GM23338 (cell line): ENCODE results near the gene NUCB2. TPM values are rescaled to one million over a fixed set of nuclear protein-coding genes. Genes with fewer than 3 reads are reported as not detected.

Experiments used
- ATAC-seq: fragments of 200-7000 bp; cut with Tn5 transposase; 3 replicates; pipeline ENCODE4 v1.9.1; 2020
- DNase-seq: peaks from one replicate; pipeline ENCODE4 v3.0.0-alpha.2; 2015; ENCODE audit warnings: low spot score
- H2AFZ ChIP-seq: fragments of 200-600 bp; sonication (generic); 2 replicates; pipeline ENCODE4 v1.8.0; 2016; ENCODE audit warnings: antibody characterized with exemption, mild to moderate bottlenecking, moderate library complexity
- H3F3A ChIP-seq: fragments of 200-600 bp; sonication (generic); replicated peaks from 2 replicates; pipeline ENCODE4 v1.8.0; 2017; ENCODE audit warnings: antibody characterized with exemption, mixed run types, low read depth
- H3K27ac ChIP-seq: fragments of 200-600 bp; sonication (generic); 2 replicates; pipeline ENCODE4 v1.6.1; 2016; ENCODE audit warnings: low read depth
- H3K27me3 ChIP-seq: fragments of 200-600 bp; sonication (generic); 2 replicates; pipeline ENCODE4 v1.8.0; 2016; ENCODE audit warnings: mild to moderate bottlenecking, mixed run types, moderate library complexity; ENCODE audit not compliant: insufficient read depth
- H3K36me3 ChIP-seq: fragments of 200-600 bp; sonication (generic); 2 replicates; pipeline ENCODE4 v1.8.0; 2016; ENCODE audit warnings: mild to moderate bottlenecking; ENCODE audit not compliant: insufficient read depth
- H3K4me1 ChIP-seq: fragments of 200-600 bp; sonication (generic); 2 replicates; pipeline ENCODE4 v1.8.0; 2016; ENCODE audit warnings: mild to moderate bottlenecking, moderate library complexity; ENCODE audit not compliant: insufficient read depth
- H3K4me2 ChIP-seq: fragments of 200-600 bp; sonication (generic); 2 replicates; pipeline ENCODE4 v1.7.1; 2017; ENCODE audit warnings: mixed run types
- H3K4me3 ChIP-seq: fragments of 200-600 bp; sonication (generic); 2 replicates; pipeline ENCODE4 v1.6.1; 2016; ENCODE audit warnings: mixed run types
- H3K79me2 ChIP-seq: fragments of 200-600 bp; sonication (generic); replicated peaks from 2 replicates; pipeline ENCODE4 v1.8.0; 2017; ENCODE audit warnings: mild to moderate bottlenecking; ENCODE audit not compliant: insufficient read depth
- H3K9me2 ChIP-seq: fragments of 200-600 bp; sonication (generic); 2 replicates; pipeline ENCODE4 v1.8.0; 2017; ENCODE audit not compliant: insufficient read depth
- H4K20me1 ChIP-seq: fragments of 200-600 bp; sonication (generic); replicated peaks from 2 replicates; pipeline ENCODE4 v1.8.0; 2017; ENCODE audit warnings: mild to moderate bottlenecking; ENCODE audit not compliant: insufficient read depth
- H3K27ac Mint-ChIP-seq: 2 replicates; pipeline ENCODE4 v1.8.0; 2020; ENCODE audit warnings: inconsistent platforms, mild to moderate bottlenecking, moderate library complexity, mixed read lengths
- H3K27me3 Mint-ChIP-seq: 3 replicates; pipeline ENCODE4 v1.8.0; 2022; ENCODE audit warnings: low read depth, mild to moderate bottlenecking, moderate library complexity, mixed read lengths, inconsistent platforms; ENCODE audit not compliant: insufficient read depth, poor library complexity
- H3K36me3 Mint-ChIP-seq: 3 replicates; pipeline ENCODE4 v1.8.0; 2021; ENCODE audit warnings: low read depth, mild to moderate bottlenecking, inconsistent platforms, moderate library complexity, mixed read lengths
- H3K4me1 Mint-ChIP-seq: 3 replicates; pipeline ENCODE4 v1.8.0; 2020; ENCODE audit warnings: mild to moderate bottlenecking, inconsistent platforms, mixed read lengths
- H3K4me3 Mint-ChIP-seq: 3 replicates; pipeline ENCODE4 v1.8.0; 2021; ENCODE audit warnings: moderate library complexity, mild to moderate bottlenecking, inconsistent platforms, mixed read lengths
- H3K9me3 Mint-ChIP-seq: 3 replicates; pipeline ENCODE4 v1.8.0; 2020; ENCODE audit warnings: moderate library complexity, mild to moderate bottlenecking, inconsistent platforms, mixed read lengths
- CREB1 ChIP-seq: fragments of 250-450 bp; sonication (Bioruptor Pico); IDR thresholded peaks from 2 replicates; pipeline ENCODE4 v1.5.0; 2020; ENCODE audit warnings: low read depth, mild to moderate bottlenecking, moderate library complexity
- EZH2 ChIP-seq: fragments of 200-600 bp; sonication (generic); IDR thresholded peaks from one replicate; pipeline ENCODE4 v1.8.0; 2017; ENCODE audit warnings: antibody characterized with exemption, mild to moderate bottlenecking, low read depth; ENCODE audit not compliant: unreplicated experiment
- EZH2phosphoT487 ChIP-seq: fragments of 200-600 bp; sonication (generic); IDR thresholded peaks from one replicate; pipeline ENCODE4 v1.8.1; 2018; ENCODE audit warnings: antibody characterized with exemption; ENCODE audit not compliant: unreplicated experiment
- JUNB ChIP-seq: IDR thresholded peaks from one replicate; pipeline ENCODE4 v1.6.1; 2016; ENCODE audit warnings: antibody characterized with exemption; ENCODE audit not compliant: unreplicated experiment
- NANOG ChIP-seq: IDR thresholded peaks from 2 replicates; pipeline ENCODE4 v1.6.1; 2016; ENCODE audit warnings: antibody characterized with exemption, borderline replicate concordance
- POLR2AphosphoS5 ChIP-seq: IDR thresholded peaks from 2 replicates; pipeline ENCODE4 v1.6.1; 2016; ENCODE audit warnings: antibody characterized with exemption, low read depth
- STAT1 ChIP-seq: IDR thresholded peaks from one replicate; pipeline ENCODE4 v1.6.1; 2016; ENCODE audit warnings: antibody characterized with exemption; ENCODE audit not compliant: unreplicated experiment
- ZNF114 ChIP-seq: fragments of 250-450 bp; sonication (Bioruptor Pico); IDR thresholded peaks from 2 replicates; pipeline ENCODE4 v1.5.0; 2020; ENCODE audit warnings: mild to moderate bottlenecking, moderate library complexity
- ZNF331 ChIP-seq: fragments of 250-450 bp; sonication (Bioruptor Pico); IDR thresholded peaks from 2 replicates; pipeline ENCODE4 v1.5.0; 2020; ENCODE audit warnings: low read depth, mild to moderate bottlenecking, moderate library complexity
- polyA plus RNA-seq: library from polyadenylated mRNA; unstranded; fragments of >200 nt; fragmentation: Nextera tagmentation; extraction: Ambion mirVana; gene quantifications from 2 replicates; pipeline ENCODE4 v1.2.1, GENCODE V29; 2016
- total RNA-seq: library from RNA; depleted of rRNA; stranded (reverse); fragments of >200 nt; shearing (Covaris generic); gene quantifications from 2 replicates; pipeline ENCODE4 v1.2.3, GENCODE V29; 2014
- TF ChIP-seq, protein P1 (sequence below): IDR thresholded peaks from one replicate; pipeline ENCODE4 v1.6.1; 2018; ENCODE audit warnings: antibody characterized with exemption; ENCODE audit not compliant: unreplicated experiment
- TF ChIP-seq, protein P2 (sequence below), 2 experiments: fragments of 200-600 bp in 1 of 2; sonication (generic) in 1 of 2; conservative IDR thresholded peaks; 2 replicates each; pipeline versions ENCODE4 v1.5.1 to v1.6.1; 2016 to 2017; ENCODE audit warnings: antibody characterized with exemption in 2 of 2, low read depth in 2 of 2, mild to moderate bottlenecking in 2 of 2, moderate library complexity in 1 of 2
- TF ChIP-seq, protein P3 (sequence below): IDR thresholded peaks from 2 replicates; pipeline ENCODE4 v1.6.1; 2016; ENCODE audit warnings: antibody characterized with exemption
- TF ChIP-seq, protein P4 (sequence below): fragments of 250-450 bp; sonication (Bioruptor Pico); IDR thresholded peaks from 2 replicates; pipeline ENCODE4 v1.5.0; 2020; ENCODE audit warnings: mild to moderate bottlenecking, moderate library complexity

NUCB2 gene
- total and polyA plus RNA-seq, 2 experiments from 2014 or later = 16.6 to 86.9 TPM

DNA sequence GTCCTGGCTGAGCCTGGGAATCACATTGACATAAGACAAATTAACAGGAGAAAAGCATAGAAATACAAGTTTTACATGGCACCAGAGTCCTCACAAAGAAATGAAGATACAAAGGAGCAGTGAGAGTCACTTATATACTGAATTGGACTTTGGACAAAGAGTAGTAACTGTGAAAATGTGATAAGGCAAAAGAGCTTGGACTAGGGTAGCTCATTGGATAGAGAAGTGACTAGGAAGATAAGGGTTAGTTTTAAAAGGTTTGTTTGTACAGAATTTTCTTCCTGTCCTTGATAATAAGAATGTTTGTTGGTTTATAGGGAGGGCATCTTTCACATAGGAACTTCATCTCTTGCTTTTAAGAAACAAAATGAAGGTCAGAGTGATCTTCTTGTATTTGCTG, 17.9 kb upstream of the NUCB2 start:
- H3K4me1 Mint-ChIP-seq = no peaks in the 10 kb centered on the region
- no peak for ATAC-seq
- no peaks in the 10 kb centered on the region for H3F3A ChIP-seq

More for the DNA sequence above, 17.9 kb upstream of the NUCB2 start:
- Histone ChIP-seq H2AFZ (no peak overlapping the region), H3K4me1 (no peaks in the 10 kb centered on the region), H3K79me2 (no peaks in the 10 kb centered on the region), H4K20me1 (no peaks in the 10 kb centered on the region), H3K27me3 (no peaks in the 10 kb centered on the region), H3K36me3 (no peaks in the 10 kb centered on the region), H3K4me2 (no peak overlapping the region), H3K27ac (no peak overlapping the region), H3K9me2 (no peaks in the 10 kb centered on the region), H3K4me3 (no peak overlapping the region)
- DNase-seq = no peak
- Mint-ChIP-seq H3K9me3 (no peaks in the 10 kb centered on the region), H3K27me3 (no peaks in the 10 kb centered on the region), H3K36me3 (no peaks in the 10 kb centered on the region), H3K4me3 (no peak overlapping the region), H3K27ac (no peak overlapping the region)
- TF ChIP-seq STAT1 = no peak
- no peak for TF ChIP-seq EZH2phosphoT487
- TF ChIP-seq POLR2AphosphoS5 = no peak
- no peak for TF ChIP-seq NANOG
- TF ChIP-seq CREB1 (CRISPR knock-in tag) = no peak
- TF ChIP-seq, protein P1, sequence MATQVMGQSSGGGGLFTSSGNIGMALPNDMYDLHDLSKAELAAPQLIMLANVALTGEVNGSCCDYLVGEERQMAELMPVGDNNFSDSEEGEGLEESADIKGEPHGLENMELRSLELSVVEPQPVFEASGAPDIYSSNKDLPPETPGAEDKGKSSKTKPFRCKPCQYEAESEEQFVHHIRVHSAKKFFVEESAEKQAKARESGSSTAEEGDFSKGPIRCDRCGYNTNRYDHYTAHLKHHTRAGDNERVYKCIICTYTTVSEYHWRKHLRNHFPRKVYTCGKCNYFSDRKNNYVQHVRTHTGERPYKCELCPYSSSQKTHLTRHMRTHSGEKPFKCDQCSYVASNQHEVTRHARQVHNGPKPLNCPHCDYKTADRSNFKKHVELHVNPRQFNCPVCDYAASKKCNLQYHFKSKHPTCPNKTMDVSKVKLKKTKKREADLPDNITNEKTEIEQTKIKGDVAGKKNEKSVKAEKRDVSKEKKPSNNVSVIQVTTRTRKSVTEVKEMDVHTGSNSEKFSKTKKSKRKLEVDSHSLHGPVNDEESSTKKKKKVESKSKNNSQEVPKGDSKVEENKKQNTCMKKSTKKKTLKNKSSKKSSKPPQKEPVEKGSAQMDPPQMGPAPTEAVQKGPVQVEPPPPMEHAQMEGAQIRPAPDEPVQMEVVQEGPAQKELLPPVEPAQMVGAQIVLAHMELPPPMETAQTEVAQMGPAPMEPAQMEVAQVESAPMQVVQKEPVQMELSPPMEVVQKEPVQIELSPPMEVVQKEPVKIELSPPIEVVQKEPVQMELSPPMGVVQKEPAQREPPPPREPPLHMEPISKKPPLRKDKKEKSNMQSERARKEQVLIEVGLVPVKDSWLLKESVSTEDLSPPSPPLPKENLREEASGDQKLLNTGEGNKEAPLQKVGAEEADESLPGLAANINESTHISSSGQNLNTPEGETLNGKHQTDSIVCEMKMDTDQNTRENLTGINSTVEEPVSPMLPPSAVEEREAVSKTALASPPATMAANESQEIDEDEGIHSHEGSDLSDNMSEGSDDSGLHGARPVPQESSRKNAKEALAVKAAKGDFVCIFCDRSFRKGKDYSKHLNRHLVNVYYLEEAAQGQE = no peak
- TF ChIP-seq, protein P2, sequence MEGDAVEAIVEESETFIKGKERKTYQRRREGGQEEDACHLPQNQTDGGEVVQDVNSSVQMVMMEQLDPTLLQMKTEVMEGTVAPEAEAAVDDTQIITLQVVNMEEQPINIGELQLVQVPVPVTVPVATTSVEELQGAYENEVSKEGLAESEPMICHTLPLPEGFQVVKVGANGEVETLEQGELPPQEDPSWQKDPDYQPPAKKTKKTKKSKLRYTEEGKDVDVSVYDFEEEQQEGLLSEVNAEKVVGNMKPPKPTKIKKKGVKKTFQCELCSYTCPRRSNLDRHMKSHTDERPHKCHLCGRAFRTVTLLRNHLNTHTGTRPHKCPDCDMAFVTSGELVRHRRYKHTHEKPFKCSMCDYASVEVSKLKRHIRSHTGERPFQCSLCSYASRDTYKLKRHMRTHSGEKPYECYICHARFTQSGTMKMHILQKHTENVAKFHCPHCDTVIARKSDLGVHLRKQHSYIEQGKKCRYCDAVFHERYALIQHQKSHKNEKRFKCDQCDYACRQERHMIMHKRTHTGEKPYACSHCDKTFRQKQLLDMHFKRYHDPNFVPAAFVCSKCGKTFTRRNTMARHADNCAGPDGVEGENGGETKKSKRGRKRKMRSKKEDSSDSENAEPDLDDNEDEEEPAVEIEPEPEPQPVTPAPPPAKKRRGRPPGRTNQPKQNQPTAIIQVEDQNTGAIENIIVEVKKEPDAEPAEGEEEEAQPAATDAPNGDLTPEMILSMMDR (conservative IDR thresholded peaks at IDR 0.05; ENCODE audit: low read depth in 2 of 2) = no peak
- TF ChIP-seq EZH2 = no peak
- TF ChIP-seq, protein P3, sequence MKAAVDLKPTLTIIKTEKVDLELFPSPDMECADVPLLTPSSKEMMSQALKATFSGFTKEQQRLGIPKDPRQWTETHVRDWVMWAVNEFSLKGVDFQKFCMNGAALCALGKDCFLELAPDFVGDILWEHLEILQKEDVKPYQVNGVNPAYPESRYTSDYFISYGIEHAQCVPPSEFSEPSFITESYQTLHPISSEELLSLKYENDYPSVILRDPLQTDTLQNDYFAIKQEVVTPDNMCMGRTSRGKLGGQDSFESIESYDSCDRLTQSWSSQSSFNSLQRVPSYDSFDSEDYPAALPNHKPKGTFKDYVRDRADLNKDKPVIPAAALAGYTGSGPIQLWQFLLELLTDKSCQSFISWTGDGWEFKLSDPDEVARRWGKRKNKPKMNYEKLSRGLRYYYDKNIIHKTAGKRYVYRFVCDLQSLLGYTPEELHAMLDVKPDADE = no peak
- TF ChIP-seq ZNF331 = no peak
- TF ChIP-seq ZNF114 (CRISPR knock-in tag) = no peak
- no peak for TF ChIP-seq JUNB
- TF ChIP-seq, protein P4, sequence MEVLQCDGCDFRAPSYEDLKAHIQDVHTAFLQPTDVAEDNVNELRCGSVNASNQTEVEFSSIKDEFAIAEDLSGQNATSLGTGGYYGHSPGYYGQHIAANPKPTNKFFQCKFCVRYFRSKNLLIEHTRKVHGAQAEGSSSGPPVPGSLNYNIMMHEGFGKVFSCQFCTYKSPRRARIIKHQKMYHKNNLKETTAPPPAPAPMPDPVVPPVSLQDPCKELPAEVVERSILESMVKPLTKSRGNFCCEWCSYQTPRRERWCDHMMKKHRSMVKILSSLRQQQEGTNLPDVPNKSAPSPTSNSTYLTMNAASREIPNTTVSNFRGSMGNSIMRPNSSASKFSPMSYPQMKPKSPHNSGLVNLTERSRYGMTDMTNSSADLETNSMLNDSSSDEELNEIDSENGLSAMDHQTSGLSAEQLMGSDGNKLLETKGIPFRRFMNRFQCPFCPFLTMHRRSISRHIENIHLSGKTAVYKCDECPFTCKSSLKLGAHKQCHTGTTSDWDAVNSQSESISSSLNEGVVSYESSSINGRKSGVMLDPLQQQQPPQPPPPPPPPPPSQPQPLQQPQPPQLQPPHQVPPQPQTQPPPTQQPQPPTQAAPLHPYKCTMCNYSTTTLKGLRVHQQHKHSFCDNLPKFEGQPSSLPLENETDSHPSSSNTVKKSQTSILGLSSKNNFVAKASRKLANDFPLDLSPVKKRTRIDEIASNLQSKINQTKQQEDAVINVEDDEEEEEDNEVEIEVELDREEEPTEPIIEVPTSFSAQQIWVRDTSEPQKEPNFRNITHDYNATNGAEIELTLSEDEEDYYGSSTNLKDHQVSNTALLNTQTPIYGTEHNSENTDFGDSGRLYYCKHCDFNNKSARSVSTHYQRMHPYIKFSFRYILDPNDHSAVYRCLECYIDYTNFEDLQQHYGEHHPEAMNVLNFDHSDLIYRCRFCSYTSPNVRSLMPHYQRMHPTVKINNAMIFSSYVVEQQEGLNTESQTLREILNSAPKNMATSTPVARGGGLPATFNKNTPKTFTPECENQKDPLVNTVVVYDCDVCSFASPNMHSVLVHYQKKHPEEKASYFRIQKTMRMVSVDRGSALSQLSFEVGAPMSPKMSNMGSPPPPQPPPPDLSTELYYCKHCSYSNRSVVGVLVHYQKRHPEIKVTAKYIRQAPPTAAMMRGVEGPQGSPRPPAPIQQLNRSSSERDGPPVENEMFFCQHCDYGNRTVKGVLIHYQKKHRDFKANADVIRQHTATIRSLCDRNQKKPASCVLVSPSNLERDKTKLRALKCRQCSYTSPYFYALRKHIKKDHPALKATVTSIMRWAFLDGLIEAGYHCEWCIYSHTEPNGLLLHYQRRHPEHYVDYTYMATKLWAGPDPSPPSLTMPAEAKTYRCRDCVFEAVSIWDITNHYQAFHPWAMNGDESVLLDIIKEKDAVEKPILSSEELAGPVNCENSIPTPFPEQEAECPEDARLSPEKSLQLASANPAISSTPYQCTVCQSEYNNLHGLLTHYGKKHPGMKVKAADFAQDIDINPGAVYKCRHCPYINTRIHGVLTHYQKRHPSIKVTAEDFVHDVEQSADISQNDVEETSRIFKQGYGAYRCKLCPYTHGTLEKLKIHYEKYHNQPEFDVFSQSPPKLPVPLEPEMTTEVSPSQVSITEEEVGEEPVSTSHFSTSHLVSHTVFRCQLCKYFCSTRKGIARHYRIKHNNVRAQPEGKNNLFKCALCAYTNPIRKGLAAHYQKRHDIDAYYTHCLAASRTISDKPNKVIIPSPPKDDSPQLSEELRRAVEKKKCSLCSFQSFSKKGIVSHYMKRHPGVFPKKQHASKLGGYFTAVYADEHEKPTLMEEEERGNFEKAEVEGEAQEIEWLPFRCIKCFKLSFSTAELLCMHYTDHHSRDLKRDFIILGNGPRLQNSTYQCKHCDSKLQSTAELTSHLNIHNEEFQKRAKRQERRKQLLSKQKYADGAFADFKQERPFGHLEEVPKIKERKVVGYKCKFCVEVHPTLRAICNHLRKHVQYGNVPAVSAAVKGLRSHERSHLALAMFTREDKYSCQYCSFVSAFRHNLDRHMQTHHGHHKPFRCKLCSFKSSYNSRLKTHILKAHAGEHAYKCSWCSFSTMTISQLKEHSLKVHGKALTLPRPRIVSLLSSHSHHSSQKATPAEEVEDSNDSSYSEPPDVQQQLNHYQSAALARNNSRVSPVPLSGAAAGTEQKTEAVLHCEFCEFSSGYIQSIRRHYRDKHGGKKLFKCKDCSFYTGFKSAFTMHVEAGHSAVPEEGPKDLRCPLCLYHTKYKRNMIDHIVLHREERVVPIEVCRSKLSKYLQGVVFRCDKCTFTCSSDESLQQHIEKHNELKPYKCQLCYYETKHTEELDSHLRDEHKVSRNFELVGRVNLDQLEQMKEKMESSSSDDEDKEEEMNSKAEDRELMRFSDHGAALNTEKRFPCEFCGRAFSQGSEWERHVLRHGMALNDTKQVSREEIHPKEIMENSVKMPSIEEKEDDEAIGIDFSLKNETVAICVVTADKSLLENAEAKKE = no peak
